Astrocyte of the spinal cord (primary cell): ENCODE data around the gene NPB.

ENCODE experiments used
- DNase-seq: peaks from one replicate; pipeline ENCODE4 v3.0.0; 2011; ENCODE audit warnings: low read depth, low spot score
- H3K4me3 ChIP-seq: 2 replicates; pipeline ENCODE4 v1.5.1; 2011; ENCODE audit warnings: low read depth, mild to moderate bottlenecking, low read length, moderate library complexity
- in situ Hi-C: cut with HindIII; loops from 2 replicates; pipeline ENCODE4 v1.10.0; 2017; ENCODE audit warnings: low sequenced_read_pairs
- TF ChIP-seq, protein P1 (sequence below): IDR thresholded peaks from 2 replicates; pipeline ENCODE4 v1.5.1; 2012; ENCODE audit warnings: low read depth, mild to moderate bottlenecking, low read length, inconsistent platforms

Gene NPB

GRCh38 chr17:81870131-81870980 lies 31.7 kb upstream of the NPB start:
- DNase-seq: peak; percentile 58
- peak overlapping the region; percentile 81 for H3K4me3 ChIP-seq
- TF ChIP-seq, protein P1, sequence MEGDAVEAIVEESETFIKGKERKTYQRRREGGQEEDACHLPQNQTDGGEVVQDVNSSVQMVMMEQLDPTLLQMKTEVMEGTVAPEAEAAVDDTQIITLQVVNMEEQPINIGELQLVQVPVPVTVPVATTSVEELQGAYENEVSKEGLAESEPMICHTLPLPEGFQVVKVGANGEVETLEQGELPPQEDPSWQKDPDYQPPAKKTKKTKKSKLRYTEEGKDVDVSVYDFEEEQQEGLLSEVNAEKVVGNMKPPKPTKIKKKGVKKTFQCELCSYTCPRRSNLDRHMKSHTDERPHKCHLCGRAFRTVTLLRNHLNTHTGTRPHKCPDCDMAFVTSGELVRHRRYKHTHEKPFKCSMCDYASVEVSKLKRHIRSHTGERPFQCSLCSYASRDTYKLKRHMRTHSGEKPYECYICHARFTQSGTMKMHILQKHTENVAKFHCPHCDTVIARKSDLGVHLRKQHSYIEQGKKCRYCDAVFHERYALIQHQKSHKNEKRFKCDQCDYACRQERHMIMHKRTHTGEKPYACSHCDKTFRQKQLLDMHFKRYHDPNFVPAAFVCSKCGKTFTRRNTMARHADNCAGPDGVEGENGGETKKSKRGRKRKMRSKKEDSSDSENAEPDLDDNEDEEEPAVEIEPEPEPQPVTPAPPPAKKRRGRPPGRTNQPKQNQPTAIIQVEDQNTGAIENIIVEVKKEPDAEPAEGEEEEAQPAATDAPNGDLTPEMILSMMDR: no peak
- in situ Hi-C loops: no loop called here

DNA sequence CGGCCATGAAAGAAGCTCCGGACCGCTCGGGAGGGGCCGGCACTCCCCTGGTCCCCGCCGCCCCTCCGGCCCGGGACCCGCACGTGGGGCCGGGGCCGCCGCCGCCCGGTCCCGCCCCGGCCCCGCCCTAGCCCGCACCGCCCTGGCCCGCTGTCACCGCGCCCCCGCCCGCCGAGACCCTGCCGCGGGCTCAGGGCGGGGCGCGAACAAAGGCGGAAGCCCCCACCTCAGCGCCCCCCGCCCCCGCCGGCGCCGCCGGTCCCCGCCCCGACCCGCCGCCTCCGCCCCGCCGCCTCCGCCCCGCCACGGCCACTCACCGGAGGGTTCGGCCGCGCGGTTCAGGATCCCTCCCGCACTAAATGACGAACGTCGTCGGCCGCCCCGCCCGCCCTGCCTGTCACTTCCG lies 31.1 kb upstream of the NPB start, which contains the start of gene ARHGDIA:
ARHGDIA (minus strand) TSS at position 357 of the 406 bp plus-strand sequence. CDS start 1,407 bp downstream, outside the sequence.
- in situ Hi-C loops: no loop called here
- TF ChIP-seq, protein P1: no peak
- no peak for DNase-seq
- peak within 1 kb of the TSS; percentile 81 for H3K4me3 ChIP-seq

GRCh38 chr17:81871387-81872230 lies 30.4 kb upstream of the NPB start:
- in situ Hi-C loops: no loop called here
- DNase-seq: peak; percentile 85
- TF ChIP-seq, protein P1: peak; percentile 18
- peak overlapping the region; percentile 81 for H3K4me3 ChIP-seq

GRCh38 chr17:81877569-81877968 lies 24.5 kb upstream of the NPB start:
- TF ChIP-seq, protein P1: no peak
- DNase-seq: no peak
- no peak overlapping the region for H3K4me3 ChIP-seq
- in situ Hi-C loops: no loop called here

GRCh38 chr17:81878294-81878693 lies 23.7 kb upstream of the NPB start:
- H3K4me3 ChIP-seq: no peak overlapping the region
- TF ChIP-seq, protein P1: no peak
- no peak for DNase-seq
- in situ Hi-C loops: no loop called here

- in situ Hi-C loops: no loop called here
- no peak overlapping the region for H3K4me3 ChIP-seq
- TF ChIP-seq, protein P1: no peak
- DNase-seq: no peak
These were observed 22.9 kb upstream of the NPB start for GRCh38 chr17:81879121-81879520.
